ENCODE results near the gene ADISSP.
"Not testable (repeated sequence)": the region's sequence is repeated elsewhere in the genome, so short reads cannot be mapped to it uniquely, and the experiment has no call there.

The ADISSP gene

GRCh38 chr20:3797592-3798372, 30.2 kb upstream of the ADISSP start:
- no peak for DNase-seq (ENCODE audit: low spot score)

- no peak for DNase-seq (ENCODE audit: low spot score)
These were observed 29.6 kb upstream of the ADISSP start for GRCh38 chr20:3797226-3797545.

DNA sequence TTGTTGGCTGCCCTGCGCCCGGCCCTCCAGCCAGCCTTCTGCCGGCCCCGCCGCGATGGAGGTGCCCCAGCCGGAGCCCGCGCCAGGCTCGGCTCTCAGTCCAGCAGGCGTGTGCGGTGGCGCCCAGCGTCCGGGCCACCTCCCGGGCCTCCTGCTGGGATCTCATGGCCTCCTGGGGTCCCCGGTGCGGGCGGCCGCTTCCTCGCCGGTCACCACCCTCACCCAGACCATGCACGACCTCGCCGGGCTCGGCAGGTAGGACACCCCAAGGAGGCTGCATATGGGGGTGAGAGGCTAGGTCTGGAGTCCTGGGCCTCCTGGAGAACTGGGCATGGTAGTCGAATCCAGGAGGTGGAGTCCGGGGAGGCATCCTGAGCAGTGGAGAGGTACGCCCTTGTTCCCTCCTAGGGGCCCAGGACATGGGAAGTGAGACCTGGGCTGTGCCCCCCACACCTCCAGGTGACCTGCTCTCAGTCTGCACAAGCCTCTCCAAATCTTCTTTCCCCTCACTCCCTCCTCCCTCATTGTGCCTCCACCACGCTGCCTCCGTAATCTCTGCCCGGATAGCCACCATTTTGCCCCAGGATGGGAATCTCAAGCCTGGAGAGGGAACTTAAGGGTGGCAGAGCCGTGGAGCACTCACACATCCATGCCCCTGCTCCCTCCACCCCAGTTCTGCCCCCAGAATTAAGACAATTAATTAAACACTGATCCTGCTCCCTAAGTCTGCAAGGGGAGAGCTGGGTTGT, 29.1 kb upstream of the ADISSP start:
- DNase-seq (ENCODE audit: low spot score) = no peak

GRCh38 chr20:3795511-3796468, 28.2 kb upstream of the ADISSP start, which contains the start of gene CDC25B:
TSS of gene CDC25B (plus strand) at chr20:3796310. CDS start at chr20:3796532, 222 bp downstream.
- peak; percentile 94 for DNase-seq (ENCODE audit: low spot score)

DNA sequence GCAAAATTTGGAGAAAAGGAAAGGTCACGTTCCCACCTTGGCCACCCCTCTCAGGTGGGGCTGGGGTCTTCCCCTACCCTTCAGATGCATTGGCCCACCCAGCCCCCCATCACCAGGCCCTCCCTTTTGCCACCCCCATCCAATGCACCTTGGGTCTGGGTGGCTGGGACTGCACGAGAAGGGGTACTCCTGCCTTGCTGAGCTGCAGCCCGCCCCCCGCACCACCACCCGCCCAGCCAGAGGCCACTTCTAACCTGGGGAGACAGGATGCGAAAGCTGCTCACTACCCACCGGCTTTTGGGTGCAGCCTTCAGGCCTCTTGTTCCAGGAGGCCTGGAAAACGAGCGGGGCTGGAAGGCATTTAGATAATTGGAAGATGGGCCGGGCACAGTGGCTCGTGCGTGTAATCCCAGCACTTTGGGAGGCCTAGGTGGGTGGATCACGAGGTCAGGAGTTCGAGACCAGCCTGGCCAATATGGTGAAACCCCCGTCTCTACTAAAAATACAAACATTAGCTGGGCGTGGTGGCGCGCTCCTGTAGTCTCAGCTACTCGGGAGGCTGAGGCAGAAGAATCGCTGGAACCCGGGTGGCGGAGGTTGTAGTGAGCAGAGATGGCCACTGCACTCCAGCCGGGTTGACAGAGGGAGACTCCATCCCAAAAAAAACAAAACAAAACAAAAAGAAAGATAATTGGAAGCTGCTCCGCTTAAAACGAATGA, 27.3 kb upstream of the ADISSP start:
- DNase-seq (ENCODE audit: low spot score) = no peak

- DNase-seq (ENCODE audit: low spot score) = not testable (repeated sequence)
These were observed 26.6 kb upstream of the ADISSP start for GRCh38 chr20:3794168-3794567.

GRCh38 chr20:3789201-3789600, 21.6 kb upstream of the ADISSP start:
- not testable (repeated sequence) for DNase-seq (ENCODE audit: low spot score)

DNA sequence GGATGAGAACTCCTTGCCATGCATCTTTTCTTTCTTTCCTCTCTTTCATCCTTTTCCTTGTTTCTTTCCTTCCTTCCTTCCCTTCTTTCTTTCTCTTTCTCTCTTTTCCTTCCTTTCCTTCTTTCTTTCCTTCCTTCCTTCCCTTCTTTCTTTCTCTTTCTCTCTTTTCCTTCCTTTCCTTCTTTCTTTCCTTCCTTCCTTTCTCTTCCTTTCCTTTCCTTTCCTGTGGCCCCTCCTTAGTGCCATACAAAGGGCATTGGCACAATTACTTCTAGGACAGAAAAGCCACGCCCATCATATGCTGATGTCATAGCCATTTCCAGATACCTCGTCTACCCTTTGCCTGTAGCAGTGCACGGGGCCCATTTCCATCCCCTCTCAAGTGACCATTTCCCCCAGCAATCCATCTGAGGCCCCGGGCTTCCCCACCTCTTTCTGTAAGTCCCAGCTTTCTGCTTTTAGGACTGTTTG, 21.2 kb upstream of the ADISSP start:
- DNase-seq (ENCODE audit: low spot score) = no peak

DNA sequence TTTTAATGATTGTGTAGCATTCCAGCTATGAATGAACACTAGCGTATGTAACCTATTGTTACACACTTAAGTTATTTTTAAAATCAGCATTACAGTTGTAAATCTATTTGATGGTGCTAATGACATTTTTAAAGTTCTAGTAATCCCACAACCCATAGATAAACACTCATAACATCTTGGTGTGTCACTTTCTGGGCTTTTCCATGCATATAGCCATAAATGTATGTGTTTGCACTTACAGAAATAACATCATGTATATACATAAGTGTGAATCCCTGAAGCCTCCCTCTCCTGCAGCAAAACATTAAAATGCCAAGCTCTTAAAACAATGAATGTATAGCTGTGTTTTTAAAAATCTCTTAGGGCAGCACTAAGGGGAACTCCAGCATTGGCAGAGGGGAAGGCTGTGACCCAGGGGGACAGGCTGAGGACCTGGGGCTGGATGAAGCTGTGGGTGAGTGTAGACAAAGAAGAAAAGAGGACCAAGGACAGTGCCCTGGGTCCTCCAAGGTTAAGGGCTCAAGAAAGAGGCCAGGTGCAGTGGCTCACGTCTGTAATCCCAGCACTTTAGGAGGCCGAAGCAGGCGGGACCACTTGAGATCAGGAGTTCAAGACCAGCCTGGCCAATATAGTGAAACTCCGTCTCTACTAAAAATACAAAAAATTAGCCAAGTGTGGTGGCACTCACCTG, 19.9 kb upstream of the ADISSP start:
- no peak for DNase-seq (ENCODE audit: low spot score)

DNA sequence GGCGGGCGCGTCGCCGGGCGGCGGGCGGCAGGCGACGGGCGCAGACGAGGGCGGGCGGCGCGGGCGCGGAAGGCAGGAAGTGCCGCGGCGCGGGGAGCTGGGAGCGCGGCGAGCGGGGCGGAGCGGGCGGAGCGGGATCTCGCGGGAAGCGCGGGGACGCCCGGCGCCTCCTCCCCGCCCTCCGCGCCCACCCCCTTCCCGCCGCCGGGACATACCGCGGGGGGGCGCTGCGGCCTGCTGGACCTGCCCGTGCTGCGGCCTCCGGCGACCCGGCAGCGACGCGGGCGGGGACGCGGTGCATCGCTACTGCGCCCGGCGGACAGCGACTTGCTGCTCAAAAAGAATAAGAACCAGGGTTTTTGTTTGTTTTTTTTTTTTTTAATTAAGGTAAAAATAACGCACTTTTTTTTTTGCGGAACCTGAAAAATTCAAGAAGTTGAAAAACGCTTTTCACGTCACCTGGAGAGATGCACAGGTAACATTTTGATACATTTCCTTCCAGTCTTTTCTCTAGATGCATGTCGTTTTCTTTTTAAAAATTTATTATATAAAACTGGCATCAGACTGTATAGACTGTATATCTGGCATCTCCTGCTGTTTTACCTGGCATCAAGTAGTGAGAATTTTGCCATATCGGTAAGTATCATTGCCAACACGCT, 19.2 kb upstream of the ADISSP start, which contains the start of gene CENPB:
Gene CENPB (minus strand): TSS at position 76 of the 659 bp plus-strand sequence. CDS start 257 bp downstream, outside the sequence.
- peak; percentile 91 for DNase-seq (ENCODE audit: low spot score)

DNA sequence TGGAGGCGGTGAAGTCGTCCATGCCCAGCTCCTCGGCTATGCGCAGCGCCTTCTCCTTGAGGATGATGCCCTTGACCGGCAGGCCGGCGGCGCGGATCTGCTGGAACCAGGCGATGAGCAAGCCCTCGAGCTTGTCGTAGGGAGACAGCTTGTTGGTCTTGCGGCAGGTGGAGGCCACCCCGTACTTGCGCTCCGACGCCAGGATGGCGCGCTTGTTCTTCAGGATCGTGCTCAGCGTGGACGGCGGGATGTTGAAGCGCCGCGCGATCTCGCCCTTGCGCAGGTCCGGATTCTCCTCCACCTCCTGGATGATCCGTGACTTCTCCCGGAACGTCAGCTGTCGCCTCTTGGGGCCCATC, 18.6 kb upstream of the ADISSP start:
- peak; percentile 56 for DNase-seq (ENCODE audit: low spot score)

DNA sequence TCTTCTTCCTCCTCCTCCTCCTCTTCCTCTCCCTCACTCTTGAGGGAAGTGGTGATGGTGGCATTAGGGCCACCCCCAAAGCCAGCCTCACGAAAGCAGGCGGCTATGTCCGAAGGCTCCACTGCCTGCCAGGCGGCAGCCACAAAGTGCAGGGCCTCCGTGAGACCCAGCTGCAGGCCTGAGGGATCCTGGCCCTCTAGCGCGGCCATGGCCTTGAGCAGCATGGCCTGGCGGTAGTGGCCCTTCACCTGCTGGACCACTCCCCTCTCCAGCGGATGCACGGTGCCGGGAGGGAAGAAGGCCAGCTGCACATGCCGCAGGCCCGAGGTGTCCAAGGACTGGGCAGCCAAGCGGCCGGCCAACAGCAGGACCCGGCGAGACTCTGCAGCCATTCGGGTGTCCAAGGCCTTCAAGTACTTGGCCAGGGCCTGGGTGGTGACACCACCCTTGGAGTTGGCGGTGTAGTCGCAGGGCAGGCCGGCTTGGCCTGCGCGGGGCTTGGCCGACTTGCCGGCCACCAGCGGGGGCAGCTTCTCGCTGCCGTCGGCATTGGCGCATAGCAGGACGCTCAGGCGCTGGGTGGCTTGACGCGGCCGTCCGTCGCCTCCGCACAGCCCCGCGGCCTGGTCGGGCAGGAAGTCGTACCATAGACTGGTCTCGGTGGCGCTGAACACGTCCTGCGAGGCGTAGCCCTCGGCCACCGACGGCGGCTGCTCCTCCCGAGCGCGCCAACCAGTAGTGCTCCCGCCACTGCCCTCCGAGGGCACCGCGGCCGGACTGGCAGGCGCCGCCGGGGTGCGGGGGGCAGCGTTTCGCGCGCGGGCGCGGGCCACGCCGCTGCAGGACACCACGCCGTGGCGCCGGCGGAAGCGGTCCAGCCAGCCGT, 17.9 kb upstream of the ADISSP start:
- DNase-seq (ENCODE audit: low spot score) = no peak

DNA sequence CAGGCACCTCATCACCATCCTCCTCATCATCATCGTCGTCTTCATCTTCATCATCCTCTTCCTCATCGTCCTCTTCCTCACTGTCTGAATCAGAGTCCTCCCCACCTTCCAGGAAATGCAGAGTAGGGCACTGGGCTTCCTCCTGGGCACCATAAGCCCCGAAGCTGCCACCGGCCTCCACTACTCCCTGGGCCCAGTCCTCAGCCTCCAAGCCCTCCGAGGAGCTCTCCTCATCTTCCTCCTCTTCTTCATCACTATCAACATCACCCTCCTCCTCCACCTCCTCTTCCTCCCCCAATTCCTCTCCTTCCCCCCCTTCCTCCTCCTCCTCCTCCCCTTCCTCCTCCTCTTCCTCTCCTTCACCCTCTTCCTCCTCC, 17.3 kb upstream of the ADISSP start:
- DNase-seq (ENCODE audit: low spot score) = no peak

- DNase-seq (ENCODE audit: low spot score) = no peak
These were observed 16.8 kb upstream of the ADISSP start for GRCh38 chr20:3784216-3784853.

DNA sequence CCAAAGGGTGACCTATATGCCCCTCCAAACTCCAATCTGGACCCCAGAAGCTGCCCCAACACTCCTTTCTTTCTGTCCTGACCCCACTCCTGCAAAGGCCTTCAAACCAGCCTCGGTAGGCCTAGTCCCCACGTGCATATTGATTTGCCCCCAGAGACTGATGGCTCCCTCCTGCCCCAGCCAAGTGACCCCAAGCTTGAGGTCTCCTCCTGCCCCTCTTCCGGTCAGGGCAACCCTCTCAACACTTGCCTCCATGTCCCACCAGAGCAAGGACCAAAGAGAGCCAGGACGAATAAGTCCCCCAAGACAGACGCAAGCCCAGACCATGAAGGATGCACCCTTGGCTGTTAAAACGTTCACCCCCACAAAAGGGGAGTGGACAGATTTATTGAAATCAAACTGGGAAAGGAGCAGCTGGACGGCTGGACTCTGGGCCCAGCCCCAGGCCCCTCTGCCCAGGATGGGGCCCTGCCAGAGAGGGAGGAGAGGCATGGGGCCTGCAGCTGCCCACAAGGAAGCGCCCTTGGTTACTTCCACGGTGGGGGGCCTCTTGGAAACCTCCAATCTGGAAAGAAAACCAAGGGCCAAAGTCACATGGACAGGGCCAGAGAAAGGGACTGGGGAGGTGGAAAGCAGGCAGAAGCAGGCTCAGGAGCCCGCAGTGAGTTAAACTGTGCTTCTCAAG, 16.1 kb upstream of the ADISSP start:
- no peak for DNase-seq (ENCODE audit: low spot score)

GRCh38 chr20:3783068-3783489, 15.5 kb upstream of the ADISSP start:
- no peak for DNase-seq (ENCODE audit: low spot score)

DNA sequence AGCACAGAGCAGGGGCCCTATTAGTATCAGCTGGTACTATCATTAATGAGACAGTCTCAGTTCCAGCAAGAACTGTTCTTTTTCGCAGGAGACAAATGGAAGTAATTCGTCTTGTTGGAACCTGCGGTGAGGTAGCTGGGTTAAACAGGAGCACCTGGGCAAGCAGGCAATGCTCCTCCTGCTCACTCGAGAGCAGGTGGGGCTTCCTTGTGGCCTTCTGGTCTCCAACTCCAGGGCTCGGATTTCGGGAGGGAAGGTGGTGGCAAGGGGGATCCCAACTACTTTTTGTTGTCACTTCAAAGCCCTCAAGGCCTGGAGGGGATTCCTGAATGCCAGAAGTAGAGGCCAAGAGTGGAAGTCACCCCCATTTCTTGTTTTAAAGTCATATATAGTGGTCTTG, 15.0 kb upstream of the ADISSP start:
- DNase-seq (ENCODE audit: low spot score) = no peak
